WTC11 (cell line): ENCODE measurements around the gene CITED4. TPM values are rescaled to one million over a fixed set of nuclear protein-coding genes. Genes with fewer than 3 reads are reported as not detected.

Source experiments
- ATAC-seq: fragments of 200-7000 bp; cut with Tn5 transposase; 2 replicates; pipeline ENCODE4 v1.10.0; 2021; ENCODE audit warnings: mild to moderate bottlenecking, moderate library complexity
- CTCF ChIA-PET: fragments of 300-600 bp; sonication (Branson Sonifier 250); formaldehyde crosslinking; loops from one replicate; lab custom pipeline; 2021; ENCODE audit warnings: antibody characterized with exemption; lab: Charles Lee
- POLR2A ChIA-PET: fragments of 350-600 bp; sonication (Branson Sonifier 250); formaldehyde crosslinking; loops from one replicate; lab custom pipeline; 2021; ENCODE audit warnings: antibody characterized with exemption; lab: Charles Lee
- DNase-seq: peaks from one replicate; pipeline ENCODE4 v3.0.0; 2021; ENCODE audit warnings: low spot score
- H3K27ac Mint-ChIP-seq: 2 replicates; pipeline ENCODE4 v1.8.0; 2021; ENCODE audit warnings: mixed read lengths
- H3K27me3 Mint-ChIP-seq: 2 replicates; pipeline ENCODE4 v1.8.0; 2021; ENCODE audit warnings: low read depth, mild to moderate bottlenecking, moderate library complexity, mixed read lengths
- H3K36me3 Mint-ChIP-seq: 2 replicates; pipeline ENCODE4 v1.8.0; 2021; ENCODE audit warnings: mixed read lengths
- H3K4me1 Mint-ChIP-seq: 2 replicates; pipeline ENCODE4 v1.8.0; 2022; ENCODE audit warnings: mixed read lengths
- H3K4me3 Mint-ChIP-seq: 2 replicates; pipeline ENCODE4 v1.8.0; 2021; ENCODE audit warnings: mild to moderate bottlenecking, moderate library complexity, mixed read lengths
- H3K9me3 Mint-ChIP-seq: 2 replicates; pipeline ENCODE4 v1.8.0; 2021; ENCODE audit warnings: mixed read lengths
- CREM ChIP-seq: sonication (generic); formaldehyde crosslinking; IDR thresholded peaks from 2 replicates; pipeline ENCODE4 v1.8.1; 2022; ENCODE audit warnings: mild to moderate bottlenecking, missing genetic modification reagents, moderate library complexity
- EMX1 ChIP-seq: fragments of 250-450 bp; sonication (Bioruptor Pico); IDR thresholded peaks from 2 replicates; pipeline ENCODE4 v1.8.0; 2021; ENCODE audit warnings: mild to moderate bottlenecking
- GTF2I ChIP-seq: fragments of 250-450 bp; sonication (Bioruptor Pico); conservative IDR thresholded peaks from 2 replicates; pipeline ENCODE4 v1.4.0; 2021; ENCODE audit warnings: mild to moderate bottlenecking
- HMGA2 ChIP-seq: fragments of 250-450 bp; sonication (Bioruptor Pico); IDR thresholded peaks from 2 replicates; pipeline ENCODE4 v1.4.0; 2021; ENCODE audit warnings: mild to moderate bottlenecking, moderate library complexity
- IRF2 ChIP-seq: sonication (generic); formaldehyde crosslinking; IDR thresholded peaks from 2 replicates; pipeline ENCODE4 v1.8.0; 2022; ENCODE audit warnings: low read depth, missing genetic modification reagents, borderline replicate concordance
- MYBL2 ChIP-seq: sonication (generic); formaldehyde crosslinking; IDR thresholded peaks from 2 replicates; pipeline ENCODE4 v1.8.1; 2023; ENCODE audit warnings: mild to moderate bottlenecking, moderate library complexity, missing genetic modification reagents
- NR2C2 ChIP-seq: sonication (generic); formaldehyde crosslinking; IDR thresholded peaks from 2 replicates; pipeline ENCODE4 v1.8.0; 2022; ENCODE audit warnings: mild to moderate bottlenecking, missing genetic modification reagents
- RORB ChIP-seq: fragments of 250-450 bp; sonication (Bioruptor Pico); IDR thresholded peaks from 2 replicates; pipeline ENCODE4 v1.9.0; 2021; ENCODE audit warnings: mild to moderate bottlenecking
- SMAD3 ChIP-seq: sonication (generic); formaldehyde crosslinking; IDR thresholded peaks from 2 replicates; pipeline ENCODE4 v1.8.0; 2022; ENCODE audit warnings: missing genetic modification reagents, mild to moderate bottlenecking, borderline replicate concordance
- TCF7 ChIP-seq: sonication (generic); formaldehyde crosslinking; IDR thresholded peaks from 2 replicates; pipeline ENCODE4 v1.8.0; 2022; ENCODE audit warnings: mild to moderate bottlenecking, low read depth, missing genetic modification reagents, moderate library complexity
- TEAD1 ChIP-seq: sonication (generic); formaldehyde crosslinking; IDR thresholded peaks from 2 replicates; pipeline ENCODE4 v1.8.0; 2022; ENCODE audit warnings: mild to moderate bottlenecking, missing genetic modification reagents
- TEAD4 ChIP-seq: sonication (generic); formaldehyde crosslinking; IDR thresholded peaks from 2 replicates; pipeline ENCODE4 v1.8.0; 2022; ENCODE audit warnings: mild to moderate bottlenecking, missing genetic modification reagents
- ZBTB21 ChIP-seq: sonication (generic); formaldehyde crosslinking; IDR thresholded peaks from 2 replicates; pipeline ENCODE4 v1.8.1; 2023; ENCODE audit warnings: mild to moderate bottlenecking, missing genetic modification reagents, borderline replicate concordance
- ZNF232 ChIP-seq: sonication (generic); formaldehyde crosslinking; IDR thresholded peaks from 2 replicates; pipeline ENCODE4 v1.8.0; 2022; ENCODE audit warnings: mild to moderate bottlenecking, missing genetic modification reagents
- ZNF317 ChIP-seq: sonication (generic); formaldehyde crosslinking; IDR thresholded peaks from 2 replicates; pipeline ENCODE4 v1.8.1; 2023; ENCODE audit warnings: low read depth, mild to moderate bottlenecking, moderate library complexity, missing genetic modification reagents, borderline replicate concordance
- ZNF396 ChIP-seq: fragments of 250-450 bp; sonication (Bioruptor Pico); IDR thresholded peaks from 2 replicates; pipeline ENCODE4 v1.8.0; 2021; ENCODE audit warnings: mild to moderate bottlenecking, moderate library complexity, borderline replicate concordance
- total RNA-seq: library from RNA; stranded (reverse); gene quantifications from 3 replicates; pipeline ENCODE4 v1.2.3, GENCODE V29; 2021
- TF ChIP-seq, protein P1 (sequence below): sonication (generic); formaldehyde crosslinking; IDR thresholded peaks from 2 replicates; pipeline ENCODE4 v1.8.1; 2023; ENCODE audit warnings: mild to moderate bottlenecking, missing genetic modification reagents, borderline replicate concordance
- TF ChIP-seq, protein P2 (sequence below): sonication (generic); formaldehyde crosslinking; IDR thresholded peaks from 2 replicates; pipeline ENCODE4 v1.8.1; 2022; ENCODE audit warnings: low read depth, missing genetic modification reagents, borderline replicate concordance
- TF ChIP-seq, protein P3 (sequence below): fragments of 250-450 bp; sonication (Bioruptor Pico); IDR thresholded peaks from 2 replicates; pipeline ENCODE4 v1.8.0; 2021; ENCODE audit warnings: mild to moderate bottlenecking
- TF ChIP-seq, protein P4 (sequence below): fragments of 250-450 bp; sonication (Bioruptor Pico); IDR thresholded peaks from 2 replicates; pipeline ENCODE4 v1.9.0; 2021; ENCODE audit warnings: mild to moderate bottlenecking
- TF ChIP-seq, protein P5 (sequence below): sonication (generic); formaldehyde crosslinking; IDR thresholded peaks from 2 replicates; pipeline ENCODE4 v1.8.1; 2022; ENCODE audit warnings: missing genetic modification reagents, borderline replicate concordance

CITED4 gene
- total RNA-seq, 1 experiment from 2014 or later: 24.6 TPM

DNA sequence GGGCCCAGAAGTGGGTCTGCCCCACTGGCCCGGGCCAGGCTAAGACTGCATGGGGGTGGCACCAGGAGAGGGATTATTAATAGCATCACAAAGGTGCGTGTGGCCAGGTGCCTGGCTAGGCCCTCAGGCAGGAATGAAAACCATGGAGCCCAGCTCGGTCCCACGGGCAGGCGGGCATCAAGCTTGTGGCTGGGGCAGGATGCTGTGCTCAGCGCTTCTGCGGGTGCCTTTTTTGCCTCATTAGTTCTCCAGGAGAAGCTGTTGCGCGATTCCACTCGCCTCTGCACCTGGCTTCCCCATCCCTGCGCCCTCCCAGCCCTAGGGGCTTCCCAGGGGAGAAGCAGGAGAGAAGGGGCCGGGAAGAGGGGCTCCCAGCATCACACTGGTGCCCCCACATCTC, 39.3 kb downstream of the CITED4 start (continued):
- TF ChIP-seq, protein P1, sequence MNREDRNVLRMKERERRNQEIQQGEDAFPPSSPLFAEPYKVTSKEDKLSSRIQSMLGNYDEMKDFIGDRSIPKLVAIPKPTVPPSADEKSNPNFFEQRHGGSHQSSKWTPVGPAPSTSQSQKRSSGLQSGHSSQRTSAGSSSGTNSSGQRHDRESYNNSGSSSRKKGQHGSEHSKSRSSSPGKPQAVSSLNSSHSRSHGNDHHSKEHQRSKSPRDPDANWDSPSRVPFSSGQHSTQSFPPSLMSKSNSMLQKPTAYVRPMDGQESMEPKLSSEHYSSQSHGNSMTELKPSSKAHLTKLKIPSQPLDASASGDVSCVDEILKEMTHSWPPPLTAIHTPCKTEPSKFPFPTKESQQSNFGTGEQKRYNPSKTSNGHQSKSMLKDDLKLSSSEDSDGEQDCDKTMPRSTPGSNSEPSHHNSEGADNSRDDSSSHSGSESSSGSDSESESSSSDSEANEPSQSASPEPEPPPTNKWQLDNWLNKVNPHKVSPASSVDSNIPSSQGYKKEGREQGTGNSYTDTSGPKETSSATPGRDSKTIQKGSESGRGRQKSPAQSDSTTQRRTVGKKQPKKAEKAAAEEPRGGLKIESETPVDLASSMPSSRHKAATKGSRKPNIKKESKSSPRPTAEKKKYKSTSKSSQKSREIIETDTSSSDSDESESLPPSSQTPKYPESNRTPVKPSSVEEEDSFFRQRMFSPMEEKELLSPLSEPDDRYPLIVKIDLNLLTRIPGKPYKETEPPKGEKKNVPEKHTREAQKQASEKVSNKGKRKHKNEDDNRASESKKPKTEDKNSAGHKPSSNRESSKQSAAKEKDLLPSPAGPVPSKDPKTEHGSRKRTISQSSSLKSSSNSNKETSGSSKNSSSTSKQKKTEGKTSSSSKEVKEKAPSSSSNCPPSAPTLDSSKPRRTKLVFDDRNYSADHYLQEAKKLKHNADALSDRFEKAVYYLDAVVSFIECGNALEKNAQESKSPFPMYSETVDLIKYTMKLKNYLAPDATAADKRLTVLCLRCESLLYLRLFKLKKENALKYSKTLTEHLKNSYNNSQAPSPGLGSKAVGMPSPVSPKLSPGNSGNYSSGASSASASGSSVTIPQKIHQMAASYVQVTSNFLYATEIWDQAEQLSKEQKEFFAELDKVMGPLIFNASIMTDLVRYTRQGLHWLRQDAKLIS: no peak
- TF ChIP-seq ZNF232 (CRISPR knock-in tag): no peak
- no peak for TF ChIP-seq GTF2I (CRISPR knock-in tag)
- no peak for TF ChIP-seq MYBL2 (CRISPR knock-in tag)
- no peak for TF ChIP-seq CREM (CRISPR knock-in tag)
- no peak for TF ChIP-seq RORB

DNA sequence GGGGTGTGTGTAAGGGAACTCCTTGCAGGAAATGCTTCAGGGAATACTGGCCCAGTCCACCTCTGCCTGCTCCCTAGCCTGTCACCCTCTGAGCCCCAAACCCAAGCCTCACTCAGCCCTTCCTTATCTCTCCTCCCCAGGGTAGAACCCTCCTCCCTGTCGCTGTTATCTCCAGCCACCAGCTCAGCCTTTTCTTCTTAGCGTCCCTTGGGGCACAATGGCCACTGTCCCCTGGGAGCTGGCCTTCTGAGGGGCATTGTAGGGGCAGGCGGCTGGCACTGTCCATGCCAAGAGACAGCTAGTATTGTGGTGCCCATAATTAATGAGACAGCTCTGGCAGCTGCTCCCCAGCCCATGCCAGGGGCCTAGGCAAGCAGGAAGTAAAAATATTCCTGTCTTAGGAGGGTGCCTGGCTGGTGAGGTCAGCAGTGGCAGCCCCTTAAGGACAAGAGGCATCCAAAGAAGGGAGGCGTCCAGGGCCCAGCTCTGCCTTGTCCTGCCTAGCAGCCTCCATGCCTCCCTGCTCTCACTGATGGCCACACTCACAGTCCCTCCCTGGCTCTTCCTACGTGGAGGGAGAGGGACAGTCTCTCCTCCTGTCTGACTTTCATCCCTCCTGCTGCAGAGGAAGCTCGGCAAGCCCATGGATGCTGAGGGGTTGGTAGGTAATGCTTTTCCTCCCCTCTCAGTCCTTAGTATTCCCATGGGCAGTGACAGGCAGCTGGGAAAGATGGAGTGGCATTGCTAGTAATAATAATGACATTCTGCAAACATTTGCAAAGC, 41.1 kb downstream of the CITED4 start:
- no peak for ATAC-seq
- DNase-seq: no peak
- Mint-ChIP-seq H3K4me3 (no peak overlapping the region), H3K36me3 (no peaks in the 10 kb centered on the region), H3K27ac (no peak overlapping the region), H3K27me3 (peaks cover 21% of the 10 kb centered on the region), H3K4me1 (peaks cover 31% of the 10 kb centered on the region), H3K9me3 (no peaks in the 10 kb centered on the region)
- CTCF ChIA-PET: interaction anchor here (1.0 to 1.6 kb wide), 7 partner anchors 11 to 191 kb away, joined by 3 to 7 read pairs (median 5); no protein-coding TSS in a partner anchor
- TF ChIP-seq IRF2 (CRISPR knock-in tag) (no peak), NR2C2 (CRISPR knock-in tag) (no peak), ZBTB21 (CRISPR knock-in tag) (no peak), ZNF396 (no peak), SMAD3 (no peak), TEAD1 (CRISPR knock-in tag) (no peak), TEAD4 (CRISPR knock-in tag) (no peak), EMX1 (CRISPR knock-in tag) (no peak), TCF7 (CRISPR knock-in tag) (no peak), HMGA2 (CRISPR knock-in tag) (no peak), ZNF317 (CRISPR knock-in tag) (no peak)
- TF ChIP-seq, protein P2, sequence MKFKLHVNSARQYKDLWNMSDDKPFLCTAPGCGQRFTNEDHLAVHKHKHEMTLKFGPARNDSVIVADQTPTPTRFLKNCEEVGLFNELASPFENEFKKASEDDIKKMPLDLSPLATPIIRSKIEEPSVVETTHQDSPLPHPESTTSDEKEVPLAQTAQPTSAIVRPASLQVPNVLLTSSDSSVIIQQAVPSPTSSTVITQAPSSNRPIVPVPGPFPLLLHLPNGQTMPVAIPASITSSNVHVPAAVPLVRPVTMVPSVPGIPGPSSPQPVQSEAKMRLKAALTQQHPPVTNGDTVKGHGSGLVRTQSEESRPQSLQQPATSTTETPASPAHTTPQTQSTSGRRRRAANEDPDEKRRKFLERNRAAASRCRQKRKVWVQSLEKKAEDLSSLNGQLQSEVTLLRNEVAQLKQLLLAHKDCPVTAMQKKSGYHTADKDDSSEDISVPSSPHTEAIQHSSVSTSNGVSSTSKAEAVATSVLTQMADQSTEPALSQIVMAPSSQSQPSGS: no peak
- TF ChIP-seq, protein P3, sequence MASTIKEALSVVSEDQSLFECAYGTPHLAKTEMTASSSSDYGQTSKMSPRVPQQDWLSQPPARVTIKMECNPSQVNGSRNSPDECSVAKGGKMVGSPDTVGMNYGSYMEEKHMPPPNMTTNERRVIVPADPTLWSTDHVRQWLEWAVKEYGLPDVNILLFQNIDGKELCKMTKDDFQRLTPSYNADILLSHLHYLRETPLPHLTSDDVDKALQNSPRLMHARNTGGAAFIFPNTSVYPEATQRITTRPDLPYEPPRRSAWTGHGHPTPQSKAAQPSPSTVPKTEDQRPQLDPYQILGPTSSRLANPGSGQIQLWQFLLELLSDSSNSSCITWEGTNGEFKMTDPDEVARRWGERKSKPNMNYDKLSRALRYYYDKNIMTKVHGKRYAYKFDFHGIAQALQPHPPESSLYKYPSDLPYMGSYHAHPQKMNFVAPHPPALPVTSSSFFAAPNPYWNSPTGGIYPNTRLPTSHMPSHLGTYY: no peak
- TF ChIP-seq, protein P4, sequence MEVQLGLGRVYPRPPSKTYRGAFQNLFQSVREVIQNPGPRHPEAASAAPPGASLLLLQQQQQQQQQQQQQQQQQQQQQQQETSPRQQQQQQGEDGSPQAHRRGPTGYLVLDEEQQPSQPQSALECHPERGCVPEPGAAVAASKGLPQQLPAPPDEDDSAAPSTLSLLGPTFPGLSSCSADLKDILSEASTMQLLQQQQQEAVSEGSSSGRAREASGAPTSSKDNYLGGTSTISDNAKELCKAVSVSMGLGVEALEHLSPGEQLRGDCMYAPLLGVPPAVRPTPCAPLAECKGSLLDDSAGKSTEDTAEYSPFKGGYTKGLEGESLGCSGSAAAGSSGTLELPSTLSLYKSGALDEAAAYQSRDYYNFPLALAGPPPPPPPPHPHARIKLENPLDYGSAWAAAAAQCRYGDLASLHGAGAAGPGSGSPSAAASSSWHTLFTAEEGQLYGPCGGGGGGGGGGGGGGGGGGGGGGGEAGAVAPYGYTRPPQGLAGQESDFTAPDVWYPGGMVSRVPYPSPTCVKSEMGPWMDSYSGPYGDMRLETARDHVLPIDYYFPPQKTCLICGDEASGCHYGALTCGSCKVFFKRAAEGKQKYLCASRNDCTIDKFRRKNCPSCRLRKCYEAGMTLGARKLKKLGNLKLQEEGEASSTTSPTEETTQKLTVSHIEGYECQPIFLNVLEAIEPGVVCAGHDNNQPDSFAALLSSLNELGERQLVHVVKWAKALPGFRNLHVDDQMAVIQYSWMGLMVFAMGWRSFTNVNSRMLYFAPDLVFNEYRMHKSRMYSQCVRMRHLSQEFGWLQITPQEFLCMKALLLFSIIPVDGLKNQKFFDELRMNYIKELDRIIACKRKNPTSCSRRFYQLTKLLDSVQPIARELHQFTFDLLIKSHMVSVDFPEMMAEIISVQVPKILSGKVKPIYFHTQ (CRISPR knock-in tag): no peak
- TF ChIP-seq, protein P5, sequence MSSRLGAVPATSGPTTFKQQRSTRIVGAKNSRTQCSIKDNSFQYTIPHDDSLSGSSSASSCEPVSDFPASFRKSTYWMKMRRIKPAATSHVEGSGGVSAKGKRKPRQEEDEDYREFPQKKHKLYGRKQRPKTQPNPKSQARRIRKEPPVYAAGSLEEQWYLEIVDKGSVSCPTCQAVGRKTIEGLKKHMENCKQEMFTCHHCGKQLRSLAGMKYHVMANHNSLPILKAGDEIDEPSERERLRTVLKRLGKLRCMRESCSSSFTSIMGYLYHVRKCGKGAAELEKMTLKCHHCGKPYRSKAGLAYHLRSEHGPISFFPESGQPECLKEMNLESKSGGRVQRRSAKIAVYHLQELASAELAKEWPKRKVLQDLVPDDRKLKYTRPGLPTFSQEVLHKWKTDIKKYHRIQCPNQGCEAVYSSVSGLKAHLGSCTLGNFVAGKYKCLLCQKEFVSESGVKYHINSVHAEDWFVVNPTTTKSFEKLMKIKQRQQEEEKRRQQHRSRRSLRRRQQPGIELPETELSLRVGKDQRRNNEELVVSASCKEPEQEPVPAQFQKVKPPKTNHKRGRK: no peak
- POLR2A ChIA-PET: interaction anchor here (1.6 kb wide), 1 partner anchor 130 kb away, joined by 3 read pairs; no protein-coding TSS in a partner anchor
